ENCODE data around the gene SLC38A4. TPM values are rescaled to one million over a fixed set of nuclear protein-coding genes. Genes with fewer than 3 reads are reported as not detected.

SLC38A4 gene
- total RNA-seq, 3 donors from 2014 or later (not counting 1 experiment from before 2014, with no cell fraction given): not detected

DNA sequence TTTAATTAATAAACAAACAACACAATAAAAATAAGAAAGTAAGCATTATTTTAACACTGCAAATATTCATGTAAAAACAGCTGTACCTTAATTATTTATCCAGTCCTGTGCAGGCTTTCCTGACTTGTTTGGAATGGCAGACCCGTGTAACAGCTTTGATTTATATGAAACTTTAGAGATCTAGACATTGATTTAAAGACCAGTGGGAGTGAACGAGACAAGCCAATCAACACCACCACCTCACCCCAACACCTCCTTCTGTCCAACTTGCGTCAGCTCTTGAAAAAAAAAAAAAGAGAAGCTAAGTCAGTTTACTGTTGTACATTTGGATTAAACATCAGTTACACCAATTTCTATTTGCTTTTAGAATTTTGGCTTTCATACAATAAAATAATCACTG lies 22.3 kb downstream of the SLC38A4 start:
- no peaks in the 10 kb centered on the region for H3K9me3 Mint-ChIP-seq
- no peaks in the 10 kb centered on the region for H3K36me3 Mint-ChIP-seq
- H3K27ac Mint-ChIP-seq: no peak overlapping the region
- DNase-seq: no peak
- Histone ChIP-seq H3K27me3 (ENCODE audit: control insufficient read depth, insufficient read depth, low read length) (no peaks in the 10 kb centered on the region), H3K4me1 (ENCODE audit: control insufficient read depth, insufficient read depth, low read length) (no peaks in the 10 kb centered on the region), H3K36me3 (ENCODE audit: control insufficient read depth, insufficient read depth, low read length) (no peaks in the 10 kb centered on the region), H3K4me3 (ENCODE audit: low read length) (no peak overlapping the region), H3K9me3 (ENCODE audit: control insufficient read depth, insufficient read depth, low read length) (no peaks in the 10 kb centered on the region), H3K27ac (ENCODE audit: low read length) (no peak overlapping the region)
- no peak overlapping the region for H3K4me3 Mint-ChIP-seq
- H3K27me3 Mint-ChIP-seq (ENCODE audit: low read depth in 2 of 2): peaks cover 0 to 16% of the 10 kb centered on the region in 2 donors
- ATAC-seq: no peak
- TF ChIP-seq, protein P1, sequence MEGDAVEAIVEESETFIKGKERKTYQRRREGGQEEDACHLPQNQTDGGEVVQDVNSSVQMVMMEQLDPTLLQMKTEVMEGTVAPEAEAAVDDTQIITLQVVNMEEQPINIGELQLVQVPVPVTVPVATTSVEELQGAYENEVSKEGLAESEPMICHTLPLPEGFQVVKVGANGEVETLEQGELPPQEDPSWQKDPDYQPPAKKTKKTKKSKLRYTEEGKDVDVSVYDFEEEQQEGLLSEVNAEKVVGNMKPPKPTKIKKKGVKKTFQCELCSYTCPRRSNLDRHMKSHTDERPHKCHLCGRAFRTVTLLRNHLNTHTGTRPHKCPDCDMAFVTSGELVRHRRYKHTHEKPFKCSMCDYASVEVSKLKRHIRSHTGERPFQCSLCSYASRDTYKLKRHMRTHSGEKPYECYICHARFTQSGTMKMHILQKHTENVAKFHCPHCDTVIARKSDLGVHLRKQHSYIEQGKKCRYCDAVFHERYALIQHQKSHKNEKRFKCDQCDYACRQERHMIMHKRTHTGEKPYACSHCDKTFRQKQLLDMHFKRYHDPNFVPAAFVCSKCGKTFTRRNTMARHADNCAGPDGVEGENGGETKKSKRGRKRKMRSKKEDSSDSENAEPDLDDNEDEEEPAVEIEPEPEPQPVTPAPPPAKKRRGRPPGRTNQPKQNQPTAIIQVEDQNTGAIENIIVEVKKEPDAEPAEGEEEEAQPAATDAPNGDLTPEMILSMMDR (IDR thresholded peaks at IDR 0.05): no peak
- H3K4me1 Mint-ChIP-seq: no peaks in the 10 kb centered on the region
- WGBS (ENCODE audit: insufficient coverage): 100% methylated on average over 1 of the region's 3 CpGs
- intact Hi-C loops (cut with micrococcal nuclease): no loop called here

DNA sequence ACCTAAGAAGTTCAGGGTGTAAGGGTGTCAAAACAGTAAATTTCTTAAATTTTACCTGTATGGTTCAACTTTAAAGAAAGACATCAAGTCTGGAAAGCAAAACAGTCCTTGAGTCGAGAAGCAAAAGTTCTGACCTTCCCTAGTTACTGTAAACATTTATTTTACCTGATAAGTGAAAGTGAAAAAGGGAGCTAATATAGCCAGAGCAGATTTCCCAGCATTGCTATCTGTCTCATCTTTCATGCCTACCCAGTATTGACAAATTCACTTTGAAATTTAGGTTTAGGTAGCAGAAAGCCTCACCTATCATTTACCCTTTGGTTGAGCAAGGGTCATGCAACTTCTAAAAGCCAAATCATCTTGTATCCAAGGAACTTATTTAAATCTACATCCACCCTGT lies 24.5 kb downstream of the SLC38A4 start:
- H3K4me3 ChIP-seq (ENCODE audit: low read length): no peak overlapping the region
- H3K36me3 Mint-ChIP-seq: no peaks in the 10 kb centered on the region
- no peak overlapping the region for H3K27ac Mint-ChIP-seq
- no peaks in the 10 kb centered on the region for H3K4me1 Mint-ChIP-seq
- H3K4me3 Mint-ChIP-seq: no peak overlapping the region
- H3K4me1 ChIP-seq (ENCODE audit: control insufficient read depth, insufficient read depth, low read length): no peaks in the 10 kb centered on the region
- ATAC-seq (no peak), DNase-seq (no peak)
- H3K9me3 ChIP-seq (ENCODE audit: control insufficient read depth, insufficient read depth, low read length): no peaks in the 10 kb centered on the region
- H3K27me3 ChIP-seq (ENCODE audit: control insufficient read depth, insufficient read depth, low read length): no peaks in the 10 kb centered on the region
- intact Hi-C loops (cut with micrococcal nuclease): no loop called here
- H3K36me3 ChIP-seq (ENCODE audit: control insufficient read depth, insufficient read depth, low read length): no peaks in the 10 kb centered on the region
- no CpG with 5 or more reads among the region's 1 CpG for WGBS (ENCODE audit: insufficient coverage)
- peaks cover 0 to 32% of the 10 kb centered on the region in 2 donors for H3K27me3 Mint-ChIP-seq (ENCODE audit: low read depth in 2 of 2)
- H3K9me3 Mint-ChIP-seq: no peaks in the 10 kb centered on the region
- TF ChIP-seq, protein P1 (IDR thresholded peaks at IDR 0.05): no peak
- H3K27ac ChIP-seq (ENCODE audit: low read length): no peak overlapping the region

DNA sequence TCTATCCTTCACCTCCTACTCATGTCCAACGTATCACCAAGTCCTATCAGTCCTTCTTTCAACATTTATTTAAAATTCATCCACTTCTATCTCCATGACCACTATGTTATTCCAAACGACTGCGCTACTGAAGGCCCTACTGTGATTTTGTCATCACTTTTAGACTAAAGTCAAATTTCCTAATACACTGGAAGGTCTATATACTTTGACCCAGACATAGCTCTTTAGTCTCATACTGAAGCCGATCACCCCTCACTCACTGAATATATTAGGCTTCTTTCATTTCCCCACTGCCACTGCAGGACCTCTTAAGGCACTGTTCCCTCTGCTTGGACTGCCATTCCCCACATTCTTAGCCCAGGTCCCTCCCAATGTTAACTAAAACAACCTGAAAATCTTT lies 25.6 kb downstream of the SLC38A4 start:
- no peak for DNase-seq
- no peak overlapping the region for H3K27ac ChIP-seq (ENCODE audit: low read length)
- H3K27me3 Mint-ChIP-seq (ENCODE audit: low read depth in 2 of 2): peaks cover 4 to 32% of the 10 kb centered on the region in 2 donors
- H3K9me3 ChIP-seq (ENCODE audit: control insufficient read depth, insufficient read depth, low read length): no peaks in the 10 kb centered on the region
- H3K36me3 ChIP-seq (ENCODE audit: control insufficient read depth, insufficient read depth, low read length): no peaks in the 10 kb centered on the region
- H3K36me3 Mint-ChIP-seq: no peaks in the 10 kb centered on the region
- 88% methylated on average over 4 of the region's 4 CpGs for WGBS (ENCODE audit: insufficient coverage)
- H3K27ac Mint-ChIP-seq: no peak overlapping the region
- no peaks in the 10 kb centered on the region for H3K4me1 Mint-ChIP-seq
- no peak overlapping the region for H3K4me3 Mint-ChIP-seq
- no peaks in the 10 kb centered on the region for H3K4me1 ChIP-seq (ENCODE audit: control insufficient read depth, insufficient read depth, low read length)
- intact Hi-C loops (cut with micrococcal nuclease): no loop called here
- H3K9me3 Mint-ChIP-seq: no peaks in the 10 kb centered on the region
- H3K27me3 ChIP-seq (ENCODE audit: control insufficient read depth, insufficient read depth, low read length): no peaks in the 10 kb centered on the region
- H3K4me3 ChIP-seq (ENCODE audit: low read length): no peak overlapping the region
- ATAC-seq: no peak
- TF ChIP-seq, protein P1 (IDR thresholded peaks at IDR 0.05): no peak

DNA sequence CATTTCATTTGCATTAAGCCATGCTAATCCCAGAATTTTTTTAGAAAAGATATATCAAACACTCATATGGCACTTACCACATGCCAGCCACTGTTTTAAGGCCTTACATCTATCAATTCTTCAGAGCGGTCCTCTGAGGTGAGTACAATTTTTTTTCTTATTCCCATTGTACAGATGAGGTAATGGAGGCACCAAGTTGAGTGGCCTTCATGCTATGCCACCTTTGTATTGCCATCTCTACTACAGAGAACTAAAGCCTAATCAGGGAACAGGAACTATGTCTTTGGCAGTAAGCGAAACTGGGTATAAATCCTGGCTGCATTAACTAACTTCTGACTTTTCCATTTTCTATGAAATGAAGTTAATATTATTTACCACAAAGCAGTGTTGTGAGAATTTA lies 27.1 kb downstream of the SLC38A4 start:
- Mint-ChIP-seq H3K4me3 (no peak overlapping the region), H3K4me1 (no peaks in the 10 kb centered on the region), H3K27me3 (ENCODE audit: low read depth in 2 of 2) (peaks cover 4 to 32% of the 10 kb centered on the region in 2 donors), H3K9me3 (no peaks in the 10 kb centered on the region), H3K27ac (no peak overlapping the region), H3K36me3 (no peaks in the 10 kb centered on the region)
- Histone ChIP-seq H3K4me1 (ENCODE audit: control insufficient read depth, insufficient read depth, low read length) (no peaks in the 10 kb centered on the region), H3K36me3 (ENCODE audit: control insufficient read depth, insufficient read depth, low read length) (no peaks in the 10 kb centered on the region), H3K27me3 (ENCODE audit: control insufficient read depth, insufficient read depth, low read length) (no peaks in the 10 kb centered on the region), H3K27ac (ENCODE audit: low read length) (no peak overlapping the region), H3K9me3 (ENCODE audit: control insufficient read depth, insufficient read depth, low read length) (no peaks in the 10 kb centered on the region), H3K4me3 (ENCODE audit: low read length) (no peak overlapping the region)
- TF ChIP-seq, protein P1 (IDR thresholded peaks at IDR 0.05): no peak
- ATAC-seq (no peak), DNase-seq (no peak)
- WGBS (ENCODE audit: insufficient coverage): 100% methylated on average over 1 of the region's 2 CpGs
- intact Hi-C loops (cut with micrococcal nuclease): no loop called here
